ENCODE results near the gene LETM1.
A peak's percentile ranks its signal among the peaks of the same experiment; 100 is the strongest.

Gene LETM1

GRCh38 chr4:1856071-1856942 lies at the start of gene LETM1:
Gene LETM1, minus strand, starts transcription at chr4:1856156. Its CDS starts 206 bp downstream, at chr4:1855950.
- DNase-seq = peak; percentile 91
- in situ Hi-C loops (cut with HindIII; ENCODE audit: low pct_ligation_motif_present, low pct_unique_long_range_greater_than_20kb, low sequenced_read_pairs) = no loop called here

- DNase-seq = no peak
- in situ Hi-C loops (cut with HindIII; ENCODE audit: low pct_ligation_motif_present, low pct_unique_long_range_greater_than_20kb, low sequenced_read_pairs) = no loop called here
Measured at GRCh38 chr4:1904042-1904441, 48.1 kb upstream of the LETM1 start.

GRCh38 chr4:1903035-1903434 lies 47.1 kb upstream of the LETM1 start:
- no peak for DNase-seq
- in situ Hi-C loops (cut with HindIII; ENCODE audit: low pct_ligation_motif_present, low pct_unique_long_range_greater_than_20kb, low sequenced_read_pairs) = no loop called here

- no peak for DNase-seq
- in situ Hi-C loops (cut with HindIII; ENCODE audit: low pct_ligation_motif_present, low pct_unique_long_range_greater_than_20kb, low sequenced_read_pairs) = no loop called here
Measured at GRCh38 chr4:1902243-1902642, 46.3 kb upstream of the LETM1 start.

GRCh38 chr4:1901127-1901526 lies 45.2 kb upstream of the LETM1 start:
- in situ Hi-C loops (cut with HindIII; ENCODE audit: low pct_ligation_motif_present, low pct_unique_long_range_greater_than_20kb, low sequenced_read_pairs) = no loop called here
- DNase-seq = no peak

GRCh38 chr4:1900624-1901023 lies 44.7 kb upstream of the LETM1 start:
- in situ Hi-C loops (cut with HindIII; ENCODE audit: low pct_ligation_motif_present, low pct_unique_long_range_greater_than_20kb, low sequenced_read_pairs) = no loop called here

GRCh38 chr4:1900087-1900433 lies 44.1 kb upstream of the LETM1 start:
- in situ Hi-C loops (cut with HindIII; ENCODE audit: low pct_ligation_motif_present, low pct_unique_long_range_greater_than_20kb, low sequenced_read_pairs) = no loop called here

More at GRCh38 chr4:1900624-1901023, 44.7 kb upstream of the LETM1 start:
- no peak for DNase-seq

GRCh38 chr4:1899149-1900086 lies 43.5 kb upstream of the LETM1 start:
- peak; percentile 73 for DNase-seq
- in situ Hi-C loops (cut with HindIII; ENCODE audit: low pct_ligation_motif_present, low pct_unique_long_range_greater_than_20kb, low sequenced_read_pairs) = no loop called here

More at GRCh38 chr4:1900087-1900433, 44.1 kb upstream of the LETM1 start:
- DNase-seq = no peak

- in situ Hi-C loops (cut with HindIII; ENCODE audit: low pct_ligation_motif_present, low pct_unique_long_range_greater_than_20kb, low sequenced_read_pairs) = no loop called here
- no peak for DNase-seq
Measured at GRCh38 chr4:1898681-1899080, 42.7 kb upstream of the LETM1 start.

- DNase-seq = no peak
- in situ Hi-C loops (cut with HindIII; ENCODE audit: low pct_ligation_motif_present, low pct_unique_long_range_greater_than_20kb, low sequenced_read_pairs) = no loop called here
Measured at GRCh38 chr4:1898007-1898406, 42.1 kb upstream of the LETM1 start.

- in situ Hi-C loops (cut with HindIII; ENCODE audit: low pct_ligation_motif_present, low pct_unique_long_range_greater_than_20kb, low sequenced_read_pairs) = no loop called here
- DNase-seq = no peak
Measured at GRCh38 chr4:1896658-1896991, 40.7 kb upstream of the LETM1 start.

- no peak for DNase-seq
- in situ Hi-C loops (cut with HindIII; ENCODE audit: low pct_ligation_motif_present, low pct_unique_long_range_greater_than_20kb, low sequenced_read_pairs) = no loop called here
Measured at GRCh38 chr4:1895971-1896657, 40.2 kb upstream of the LETM1 start.

- no peak for DNase-seq
- in situ Hi-C loops (cut with HindIII; ENCODE audit: low pct_ligation_motif_present, low pct_unique_long_range_greater_than_20kb, low sequenced_read_pairs) = no loop called here
Measured at GRCh38 chr4:1890979-1891570, 35.1 kb upstream of the LETM1 start.

GRCh38 chr4:1887052-1887451 lies 31.1 kb upstream of the LETM1 start:
- DNase-seq = no peak
- in situ Hi-C loops (cut with HindIII; ENCODE audit: low pct_ligation_motif_present, low pct_unique_long_range_greater_than_20kb, low sequenced_read_pairs) = no loop called here

GRCh38 chr4:1885414-1885813 lies 29.5 kb upstream of the LETM1 start:
- in situ Hi-C loops (cut with HindIII; ENCODE audit: low pct_ligation_motif_present, low pct_unique_long_range_greater_than_20kb, low sequenced_read_pairs) = no loop called here
- no peak for DNase-seq

GRCh38 chr4:1883583-1883982 lies 27.6 kb upstream of the LETM1 start:
- no peak for DNase-seq
- in situ Hi-C loops (cut with HindIII; ENCODE audit: low pct_ligation_motif_present, low pct_unique_long_range_greater_than_20kb, low sequenced_read_pairs) = no loop called here

- no peak for DNase-seq
- in situ Hi-C loops (cut with HindIII; ENCODE audit: low pct_ligation_motif_present, low pct_unique_long_range_greater_than_20kb, low sequenced_read_pairs) = no loop called here
Measured at GRCh38 chr4:1882850-1883271, 26.9 kb upstream of the LETM1 start.

- in situ Hi-C loops (cut with HindIII; ENCODE audit: low pct_ligation_motif_present, low pct_unique_long_range_greater_than_20kb, low sequenced_read_pairs) = no loop called here
- DNase-seq = no peak
Measured at GRCh38 chr4:1880332-1880731, 24.4 kb upstream of the LETM1 start.

- in situ Hi-C loops (cut with HindIII; ENCODE audit: low pct_ligation_motif_present, low pct_unique_long_range_greater_than_20kb, low sequenced_read_pairs) = no loop called here
- DNase-seq = no peak
Measured at GRCh38 chr4:1879485-1879884, 23.5 kb upstream of the LETM1 start.
